A673 (cell line): ENCODE results near the gene RPL15. TPM values are rescaled to one million over a fixed set of nuclear protein-coding genes. Genes with fewer than 3 reads are reported as not detected.

Experiments used
- BruUV-seq: library from RNA; stranded (reverse); fragments of 400-500 nt; replicated peaks from 2 replicates; lab custom pipeline; 2021; lab: Mats Ljungman, UMichigan
- CTCF ChIA-PET: fragments of 300-600 bp; sonication (Branson Sonifier 250); formaldehyde crosslinking; loops from one replicate; lab custom pipeline; 2022; ENCODE audit warnings: antibody characterized with exemption; lab: Charles Lee
- POLR2A ChIA-PET: fragments of 300-600 bp; sonication (Branson Sonifier 250); formaldehyde crosslinking; loops from one replicate; lab custom pipeline; 2022; ENCODE audit warnings: antibody characterized with exemption; ENCODE audit not compliant: low non-redundant PET; lab: Charles Lee
- DNase-seq: peaks from one replicate; pipeline ENCODE4 v3.0.0-alpha.2; 2015; ENCODE audit warnings: low spot score
- H3K27ac ChIP-seq: fragments of 200-600 bp; sonication (generic); 2 replicates; pipeline ENCODE4 v1.5.1; 2016; ENCODE audit warnings: mixed run types, low read depth, mild to moderate bottlenecking, mixed read lengths, antibody characterized with exemption, low read length; ENCODE audit not compliant: poor library complexity, severe bottlenecking
- H3K27me3 ChIP-seq: fragments of 200-600 bp; sonication (generic); replicated peaks from 2 replicates; pipeline ENCODE4 v1.6.1; 2017; ENCODE audit warnings: mixed run types, low read depth, mild to moderate bottlenecking, mixed read lengths, antibody characterized with exemption, low read length; ENCODE audit not compliant: insufficient read depth, poor library complexity
- H3K36me3 ChIP-seq: fragments of 200-600 bp; sonication (generic); 2 replicates; pipeline ENCODE4 v1.6.1; 2016; ENCODE audit warnings: mixed run types, mild to moderate bottlenecking, mixed read lengths, antibody characterized with exemption, low read length; ENCODE audit not compliant: insufficient read depth, poor library complexity, severe bottlenecking
- H3K4me1 ChIP-seq: fragments of 200-600 bp; sonication (generic); 2 replicates; pipeline ENCODE4 v1.6.1; 2017; ENCODE audit warnings: mixed run types, mild to moderate bottlenecking, mixed read lengths, antibody characterized with exemption, low read length; ENCODE audit not compliant: insufficient read depth, poor library complexity, severe bottlenecking
- H3K4me3 ChIP-seq: fragments of 200-600 bp; sonication (generic); 2 replicates; pipeline ENCODE4 v1.5.1; 2016; ENCODE audit warnings: low read depth, mixed run types, mild to moderate bottlenecking, mixed read lengths, low read length; ENCODE audit not compliant: poor library complexity, severe bottlenecking
- H3K9me3 ChIP-seq: fragments of 200-600 bp; sonication (generic); 2 replicates; pipeline ENCODE4 v1.6.1; 2016; ENCODE audit warnings: mixed run types, low read depth, mild to moderate bottlenecking, mixed read lengths, antibody characterized with exemption, low read length; ENCODE audit not compliant: poor library complexity, severe bottlenecking
- EZH2 ChIP-seq: fragments of 200-600 bp; sonication (generic); IDR thresholded peaks from 2 replicates; pipeline ENCODE4 v1.6.1; 2017; ENCODE audit warnings: borderline replicate concordance, low read depth, mild to moderate bottlenecking, mixed read lengths, antibody characterized with exemption, low read length; ENCODE audit not compliant: poor library complexity, severe bottlenecking
- intact Hi-C: fragments of 100-400 bp; cut with micrococcal nuclease; formaldehyde crosslinking; loops from one replicate; pipeline ENCODE4 v1.10.0; 2022; ENCODE audit not compliant: unreplicated experiment
- total RNA-seq: library from RNA; stranded (reverse); gene quantifications from 2 replicates; pipeline ENCODE4 v1.2.3, GENCODE V29; 2021
- TF ChIP-seq, protein P1 (sequence below): fragments of 300-800, 200-600 bp; sonication (generic); conservative IDR thresholded peaks from 2 replicates; pipeline ENCODE4 v1.5.1; 2017; ENCODE audit warnings: low read depth, mild to moderate bottlenecking, antibody characterized with exemption, low read length, moderate library complexity, mixed read lengths

Gene RPL15
- total RNA-seq, 1 experiment from 2014 or later: 1,939 TPM

- no peaks in the 10 kb centered on the region for H3K27me3 ChIP-seq
- CTCF ChIA-PET: no interaction called here
- TF ChIP-seq, protein P1, sequence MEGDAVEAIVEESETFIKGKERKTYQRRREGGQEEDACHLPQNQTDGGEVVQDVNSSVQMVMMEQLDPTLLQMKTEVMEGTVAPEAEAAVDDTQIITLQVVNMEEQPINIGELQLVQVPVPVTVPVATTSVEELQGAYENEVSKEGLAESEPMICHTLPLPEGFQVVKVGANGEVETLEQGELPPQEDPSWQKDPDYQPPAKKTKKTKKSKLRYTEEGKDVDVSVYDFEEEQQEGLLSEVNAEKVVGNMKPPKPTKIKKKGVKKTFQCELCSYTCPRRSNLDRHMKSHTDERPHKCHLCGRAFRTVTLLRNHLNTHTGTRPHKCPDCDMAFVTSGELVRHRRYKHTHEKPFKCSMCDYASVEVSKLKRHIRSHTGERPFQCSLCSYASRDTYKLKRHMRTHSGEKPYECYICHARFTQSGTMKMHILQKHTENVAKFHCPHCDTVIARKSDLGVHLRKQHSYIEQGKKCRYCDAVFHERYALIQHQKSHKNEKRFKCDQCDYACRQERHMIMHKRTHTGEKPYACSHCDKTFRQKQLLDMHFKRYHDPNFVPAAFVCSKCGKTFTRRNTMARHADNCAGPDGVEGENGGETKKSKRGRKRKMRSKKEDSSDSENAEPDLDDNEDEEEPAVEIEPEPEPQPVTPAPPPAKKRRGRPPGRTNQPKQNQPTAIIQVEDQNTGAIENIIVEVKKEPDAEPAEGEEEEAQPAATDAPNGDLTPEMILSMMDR: no peak
- TF ChIP-seq EZH2: no peak
- no peak overlapping the region for H3K4me3 ChIP-seq
- peaks cover 6% of the 10 kb centered on the region for H3K4me1 ChIP-seq
- no TSS peak for BruUV-seq
- no peak overlapping the region for H3K27ac ChIP-seq
- no peak for DNase-seq
- POLR2A ChIA-PET: no interaction called here
- peaks cover 38% of the 10 kb centered on the region for H3K36me3 ChIP-seq
- intact Hi-C loops: no loop called here
- H3K9me3 ChIP-seq: no peaks in the 10 kb centered on the region
Observed at GRCh38 chr3:23920151-23920655, 3.3 kb downstream of the RPL15 start.

DNA sequence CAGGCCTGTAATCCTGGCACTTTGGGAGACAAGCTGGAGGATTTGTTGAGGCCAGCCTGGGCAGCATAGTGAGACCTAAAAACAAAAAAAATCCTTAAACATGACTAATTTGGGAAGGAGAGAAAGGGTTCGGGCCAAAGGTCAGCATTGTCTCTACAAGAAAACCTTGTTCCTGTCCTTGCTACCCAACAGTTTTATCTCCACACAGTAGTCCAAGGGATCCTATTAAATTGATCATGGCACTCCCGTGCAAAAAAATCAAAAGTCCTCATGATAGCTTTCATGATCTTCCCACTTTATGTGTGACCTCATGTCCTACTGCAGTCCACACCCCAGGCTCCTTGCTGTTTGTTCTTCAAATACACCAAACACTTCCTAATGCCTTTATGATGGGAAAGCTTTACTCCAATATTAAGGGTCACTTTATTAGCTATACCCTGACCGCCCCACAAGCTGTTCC is 4.2 kb downstream of the RPL15 start:
- Histone ChIP-seq H3K9me3 (no peaks in the 10 kb centered on the region), H3K4me3 (no peak overlapping the region), H3K36me3 (peaks cover 38% of the 10 kb centered on the region), H3K27ac (no peak overlapping the region), H3K4me1 (peaks cover 6% of the 10 kb centered on the region), H3K27me3 (no peaks in the 10 kb centered on the region)
- TF ChIP-seq, protein P1: no peak
- no peak for TF ChIP-seq EZH2
- no TSS peak for BruUV-seq
- peak; percentile 6 for DNase-seq
- intact Hi-C loops: no loop called here
- ChIA-PET POLR2A (interaction anchor here (0.6 kb wide), 1 partner anchor 224 kb away, joined by 12 read pairs; no protein-coding TSS in a partner anchor), CTCF (no interaction called here)

GRCh38 chr3:23923786-23924185 is 6.9 kb downstream of the RPL15 start:
- peaks cover 26% of the 10 kb centered on the region for H3K36me3 ChIP-seq
- no peaks in the 10 kb centered on the region for H3K27me3 ChIP-seq
- DNase-seq: no peak
- intact Hi-C loops: loop anchor here (2.0 kb wide), 1 partner anchor 21 kb away; the partner anchor contains the start of gene NR1D2
- ChIA-PET POLR2A (no interaction called here), CTCF (no interaction called here)
- H3K4me3 ChIP-seq: no peak overlapping the region
- H3K4me1 ChIP-seq: peaks cover 3% of the 10 kb centered on the region
- no peaks in the 10 kb centered on the region for H3K9me3 ChIP-seq
- TF ChIP-seq EZH2: no peak
- TF ChIP-seq, protein P1: no peak
- H3K27ac ChIP-seq: no peak overlapping the region
- BruUV-seq: no TSS peak
